Measurements from ENCODE around the gene THEMIS2.

DNA sequence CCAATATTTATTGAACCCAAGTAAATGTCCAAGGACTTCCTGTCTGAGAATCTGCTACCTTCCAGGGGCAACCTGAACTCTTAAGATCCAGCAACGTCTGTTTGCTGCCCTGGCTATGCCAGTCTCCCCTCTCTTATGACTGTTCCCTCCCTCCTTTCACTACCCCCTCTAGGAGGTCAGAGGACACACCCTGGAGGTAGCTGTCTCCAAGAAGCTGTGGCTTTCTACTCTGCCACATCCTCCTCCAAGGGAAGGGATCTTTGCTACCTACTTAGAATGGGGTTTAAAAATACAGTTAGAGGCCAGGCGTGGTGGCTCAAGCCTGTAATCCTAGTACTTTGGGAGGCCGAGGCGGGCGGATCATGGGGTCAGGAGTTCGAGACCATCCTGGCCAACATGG is 58.8 kb downstream of the THEMIS2 start:
- TF ChIP-seq POLR2A (IDR thresholded peaks at IDR 0.05): no peak
- TF ChIP-seq, protein P1, sequence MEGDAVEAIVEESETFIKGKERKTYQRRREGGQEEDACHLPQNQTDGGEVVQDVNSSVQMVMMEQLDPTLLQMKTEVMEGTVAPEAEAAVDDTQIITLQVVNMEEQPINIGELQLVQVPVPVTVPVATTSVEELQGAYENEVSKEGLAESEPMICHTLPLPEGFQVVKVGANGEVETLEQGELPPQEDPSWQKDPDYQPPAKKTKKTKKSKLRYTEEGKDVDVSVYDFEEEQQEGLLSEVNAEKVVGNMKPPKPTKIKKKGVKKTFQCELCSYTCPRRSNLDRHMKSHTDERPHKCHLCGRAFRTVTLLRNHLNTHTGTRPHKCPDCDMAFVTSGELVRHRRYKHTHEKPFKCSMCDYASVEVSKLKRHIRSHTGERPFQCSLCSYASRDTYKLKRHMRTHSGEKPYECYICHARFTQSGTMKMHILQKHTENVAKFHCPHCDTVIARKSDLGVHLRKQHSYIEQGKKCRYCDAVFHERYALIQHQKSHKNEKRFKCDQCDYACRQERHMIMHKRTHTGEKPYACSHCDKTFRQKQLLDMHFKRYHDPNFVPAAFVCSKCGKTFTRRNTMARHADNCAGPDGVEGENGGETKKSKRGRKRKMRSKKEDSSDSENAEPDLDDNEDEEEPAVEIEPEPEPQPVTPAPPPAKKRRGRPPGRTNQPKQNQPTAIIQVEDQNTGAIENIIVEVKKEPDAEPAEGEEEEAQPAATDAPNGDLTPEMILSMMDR (IDR thresholded peaks at IDR 0.05): no peak
- no peak for TF ChIP-seq POLR2AphosphoS5 (IDR thresholded peaks at IDR 0.05; ENCODE audit: insufficient read depth in 1 of 2, low read depth in 1 of 2)

All from vagina (tissue), 2 donors.